B cell (primary cell): ENCODE measurements around the gene NCBP2L.

Experiments
- EZH2 ChIP-seq: IDR thresholded peaks from 2 replicates; pipeline ENCODE4 v1.6.1; 2012; ENCODE audit warnings: borderline replicate concordance, low read depth, mild to moderate bottlenecking, moderate library complexity, low read length; ENCODE audit not compliant: insufficient read depth, poor library complexity, severe bottlenecking
- TF ChIP-seq, protein P1 (sequence below): fragments of 200-600 bp; IDR thresholded peaks from one replicate; pipeline ENCODE4 v1.8.0; 2022; ENCODE audit warnings: antibody characterized with exemption, mild to moderate bottlenecking

DNA sequence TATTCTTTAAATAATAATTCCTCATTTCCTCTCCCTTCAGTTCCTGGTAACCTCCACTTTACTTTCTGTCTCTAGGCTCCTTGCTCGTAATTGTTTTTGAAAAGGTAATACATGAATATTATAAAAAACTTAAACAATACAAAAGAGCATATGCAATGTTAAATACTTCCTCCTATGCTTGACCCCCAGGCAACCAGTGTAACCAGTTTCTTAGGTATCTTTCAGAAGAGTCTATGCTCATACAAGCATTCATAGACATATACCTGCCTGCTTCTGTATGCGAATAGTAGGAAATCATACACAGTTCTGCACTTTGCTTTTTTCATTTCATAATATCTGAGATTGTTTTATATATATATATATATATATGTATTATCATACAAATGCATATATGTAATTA, 45.5 kb downstream of the NCBP2L start:
- TF ChIP-seq, protein P1, sequence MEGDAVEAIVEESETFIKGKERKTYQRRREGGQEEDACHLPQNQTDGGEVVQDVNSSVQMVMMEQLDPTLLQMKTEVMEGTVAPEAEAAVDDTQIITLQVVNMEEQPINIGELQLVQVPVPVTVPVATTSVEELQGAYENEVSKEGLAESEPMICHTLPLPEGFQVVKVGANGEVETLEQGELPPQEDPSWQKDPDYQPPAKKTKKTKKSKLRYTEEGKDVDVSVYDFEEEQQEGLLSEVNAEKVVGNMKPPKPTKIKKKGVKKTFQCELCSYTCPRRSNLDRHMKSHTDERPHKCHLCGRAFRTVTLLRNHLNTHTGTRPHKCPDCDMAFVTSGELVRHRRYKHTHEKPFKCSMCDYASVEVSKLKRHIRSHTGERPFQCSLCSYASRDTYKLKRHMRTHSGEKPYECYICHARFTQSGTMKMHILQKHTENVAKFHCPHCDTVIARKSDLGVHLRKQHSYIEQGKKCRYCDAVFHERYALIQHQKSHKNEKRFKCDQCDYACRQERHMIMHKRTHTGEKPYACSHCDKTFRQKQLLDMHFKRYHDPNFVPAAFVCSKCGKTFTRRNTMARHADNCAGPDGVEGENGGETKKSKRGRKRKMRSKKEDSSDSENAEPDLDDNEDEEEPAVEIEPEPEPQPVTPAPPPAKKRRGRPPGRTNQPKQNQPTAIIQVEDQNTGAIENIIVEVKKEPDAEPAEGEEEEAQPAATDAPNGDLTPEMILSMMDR: no peak
- no peak for TF ChIP-seq EZH2
